ENCODE results near the gene HOXC10. TPM values are rescaled to one million over a fixed set of nuclear protein-coding genes. Genes with fewer than 3 reads are reported as not detected.

Gene HOXC10
- total RNA-seq, 2 donors from 2014 or later, result not detected

DNA sequence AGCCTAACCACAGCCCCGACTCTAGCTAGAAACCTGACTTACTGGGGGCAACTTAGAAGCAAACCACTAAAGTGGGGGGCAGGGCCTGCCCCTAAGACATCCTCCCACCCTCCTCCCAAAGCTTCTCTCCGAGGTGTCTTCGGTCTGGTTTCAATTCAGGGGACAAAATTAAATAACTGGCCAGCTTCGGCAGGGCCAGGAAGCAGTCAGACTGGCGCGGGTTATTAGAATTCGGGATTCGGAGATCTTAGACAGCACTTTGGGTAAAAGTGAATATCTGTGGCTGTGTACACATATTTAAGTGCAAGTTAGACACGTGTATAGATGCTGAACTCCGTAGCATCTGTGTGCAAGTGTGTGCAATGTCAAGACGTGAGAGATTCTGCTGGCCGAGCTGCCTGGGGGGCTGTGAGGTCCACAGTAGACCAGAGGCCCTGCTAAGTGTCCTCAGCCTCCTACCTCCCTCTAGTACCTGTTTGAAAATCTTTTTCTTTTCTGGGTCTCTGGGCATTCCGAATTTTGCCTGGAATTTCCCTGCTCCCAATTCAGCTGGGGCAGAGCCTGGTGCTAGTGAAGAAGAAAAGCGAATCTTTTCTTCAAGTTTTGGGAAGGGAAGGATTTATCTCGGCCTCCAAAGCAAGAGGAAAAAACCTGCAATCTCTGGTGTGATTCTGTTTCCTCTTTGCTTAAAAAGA lies 4.0 kb upstream of the HOXC10 start:
- Histone ChIP-seq H3K36me3 (no peaks in the 10 kb centered on the region), H3K27me3 (peaks cover 66 to 73% of the 10 kb centered on the region in 2 donors), H3K4me1 (peaks cover 0 to 20% of the 10 kb centered on the region in 2 donors), H3K9me3 (no peaks in the 10 kb centered on the region), H3K27ac (no peak overlapping the region), H3K4me3 (no peak overlapping the region)
- TF ChIP-seq, protein P1, sequence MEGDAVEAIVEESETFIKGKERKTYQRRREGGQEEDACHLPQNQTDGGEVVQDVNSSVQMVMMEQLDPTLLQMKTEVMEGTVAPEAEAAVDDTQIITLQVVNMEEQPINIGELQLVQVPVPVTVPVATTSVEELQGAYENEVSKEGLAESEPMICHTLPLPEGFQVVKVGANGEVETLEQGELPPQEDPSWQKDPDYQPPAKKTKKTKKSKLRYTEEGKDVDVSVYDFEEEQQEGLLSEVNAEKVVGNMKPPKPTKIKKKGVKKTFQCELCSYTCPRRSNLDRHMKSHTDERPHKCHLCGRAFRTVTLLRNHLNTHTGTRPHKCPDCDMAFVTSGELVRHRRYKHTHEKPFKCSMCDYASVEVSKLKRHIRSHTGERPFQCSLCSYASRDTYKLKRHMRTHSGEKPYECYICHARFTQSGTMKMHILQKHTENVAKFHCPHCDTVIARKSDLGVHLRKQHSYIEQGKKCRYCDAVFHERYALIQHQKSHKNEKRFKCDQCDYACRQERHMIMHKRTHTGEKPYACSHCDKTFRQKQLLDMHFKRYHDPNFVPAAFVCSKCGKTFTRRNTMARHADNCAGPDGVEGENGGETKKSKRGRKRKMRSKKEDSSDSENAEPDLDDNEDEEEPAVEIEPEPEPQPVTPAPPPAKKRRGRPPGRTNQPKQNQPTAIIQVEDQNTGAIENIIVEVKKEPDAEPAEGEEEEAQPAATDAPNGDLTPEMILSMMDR (IDR thresholded peaks at IDR 0.05), result no peak
- no peak for DNase-seq (ENCODE audit: low spot score)

DNA sequence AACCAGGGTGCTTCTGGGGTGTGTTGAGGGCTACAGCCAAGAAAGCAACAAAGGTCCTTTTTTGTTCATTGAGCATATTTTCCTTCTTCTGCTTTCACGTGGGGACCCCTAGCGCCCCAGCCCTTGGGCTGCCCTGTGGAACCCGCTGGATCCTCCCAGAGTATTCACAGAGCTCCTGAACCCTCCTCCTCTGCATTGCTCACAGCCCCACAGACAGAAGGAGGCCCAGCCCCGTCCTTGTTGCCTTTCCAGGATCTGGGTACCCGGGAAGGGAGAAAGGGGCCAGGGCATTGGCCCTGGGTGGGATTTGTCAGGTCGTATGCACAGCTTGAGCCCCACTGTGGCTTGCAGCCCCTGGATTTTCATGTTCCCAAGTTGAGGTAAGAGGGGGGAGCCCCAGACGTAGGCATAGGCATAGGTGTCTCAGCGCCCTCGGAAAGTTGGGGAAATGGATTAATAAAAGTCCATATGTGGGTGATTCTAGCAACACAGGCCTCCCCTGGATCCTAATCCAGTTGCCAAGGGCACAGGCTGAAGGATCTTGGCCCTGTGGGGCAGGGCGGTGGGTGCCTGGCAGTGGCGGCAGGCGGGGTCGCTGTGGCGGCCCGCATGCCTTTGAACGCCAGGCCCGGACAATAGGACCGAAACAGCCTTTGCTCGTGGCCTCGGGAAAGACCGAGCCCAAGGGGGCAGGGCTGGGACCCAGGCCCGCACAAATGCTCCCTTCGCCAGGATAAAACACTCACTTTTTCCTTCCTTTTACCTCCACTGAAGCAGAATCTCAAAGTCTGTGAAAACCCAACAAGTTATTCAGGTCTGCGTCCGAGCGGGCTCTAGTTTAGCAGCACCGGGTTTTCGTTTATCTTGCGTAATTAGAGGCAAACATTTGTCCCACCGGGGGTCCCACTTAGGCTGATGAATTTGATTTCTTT lies 3.0 kb upstream of the HOXC10 start:
- Histone ChIP-seq H3K27me3 (peaks cover 68 to 74% of the 10 kb centered on the region in 2 donors), H3K27ac (no peak overlapping the region)
- TF ChIP-seq, protein P1 (IDR thresholded peaks at IDR 0.05), result no peak

DNA sequence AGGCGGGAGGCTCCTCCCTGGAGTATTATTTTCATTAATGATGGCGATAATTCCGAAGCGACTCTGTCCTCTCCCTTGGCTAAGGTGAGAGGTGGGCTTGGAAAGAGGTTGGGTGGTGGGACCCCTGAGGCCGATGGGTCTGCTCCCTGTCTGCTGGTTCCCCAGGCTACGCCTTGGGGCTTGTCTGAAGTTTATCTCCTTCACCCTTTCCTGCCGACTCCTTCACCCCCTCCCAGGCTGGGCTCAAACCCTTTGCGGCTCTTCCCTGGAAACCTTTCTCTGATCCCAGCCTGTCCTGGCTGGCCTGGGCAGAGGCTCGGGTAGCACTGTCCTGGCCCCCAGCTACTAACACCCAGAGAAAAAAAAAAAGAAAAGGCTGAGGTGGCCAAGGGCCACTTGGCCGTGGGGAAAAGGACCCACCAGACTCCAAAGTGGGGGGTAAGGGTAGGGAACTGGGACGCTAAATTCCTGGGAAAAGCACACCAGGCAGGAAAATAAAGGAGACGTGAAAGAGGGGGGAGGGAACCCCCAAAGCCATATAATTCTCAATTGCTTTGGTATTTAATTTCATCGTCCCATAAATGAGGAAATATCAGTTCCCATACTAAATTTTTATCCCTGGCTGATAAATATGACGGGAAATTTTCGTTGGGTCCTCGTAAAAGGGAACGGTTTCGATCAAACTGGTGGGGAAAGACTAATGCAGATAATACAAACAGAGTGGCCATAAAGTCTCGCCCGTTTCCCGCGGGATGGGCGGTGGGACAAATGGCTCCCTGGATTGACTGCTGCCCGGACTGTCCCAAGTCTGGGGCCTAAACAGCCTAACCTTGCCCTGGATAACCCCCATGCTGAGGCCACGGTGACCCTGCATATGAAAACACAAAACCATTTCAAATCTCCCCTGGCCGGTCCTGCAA lies 2.0 kb upstream of the HOXC10 start:
- H3K36me3 ChIP-seq, result no peaks in the 10 kb centered on the region
- H3K27me3 ChIP-seq, result peaks cover 66 to 73% of the 10 kb centered on the region in 2 donors
- H3K4me1 ChIP-seq, result peaks cover 0 to 25% of the 10 kb centered on the region in 2 donors
- H3K27ac ChIP-seq, result no peak overlapping the region
- H3K9me3 ChIP-seq, result no peaks in the 10 kb centered on the region
- DNase-seq (ENCODE audit: low spot score), result no peak
- no peak overlapping the region for H3K4me3 ChIP-seq
- TF ChIP-seq, protein P1 (IDR thresholded peaks at IDR 0.05), result no peak

More for the DNA sequence above, 3.0 kb upstream of the HOXC10 start:
- Histone ChIP-seq H3K36me3 (no peaks in the 10 kb centered on the region), H3K4me3 (no peak overlapping the region), H3K4me1 (peaks cover 0 to 25% of the 10 kb centered on the region in 2 donors), H3K9me3 (no peaks in the 10 kb centered on the region)
- no peak for DNase-seq (ENCODE audit: low spot score)

DNA sequence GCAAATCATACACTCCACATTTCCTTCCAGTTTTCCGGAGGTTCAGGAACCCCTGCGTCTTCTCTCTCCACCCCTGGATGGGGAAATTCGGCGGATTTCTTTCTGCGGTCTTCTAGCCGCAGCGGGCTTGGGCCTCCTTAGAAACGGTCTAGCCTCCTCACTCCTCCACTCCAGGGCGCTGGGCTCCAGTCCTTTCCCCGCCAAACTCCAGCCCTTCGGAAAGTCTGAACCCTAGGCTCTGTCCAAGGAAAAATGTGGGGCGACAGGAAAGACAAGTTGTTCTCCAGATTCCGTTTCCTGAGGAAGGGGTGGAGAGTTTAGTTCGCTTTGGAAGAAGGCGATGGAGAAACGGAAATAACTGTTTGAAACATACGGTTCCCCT lies 1.4 kb upstream of the HOXC10 start:
- no peaks in the 10 kb centered on the region for H3K9me3 ChIP-seq
- no peaks in the 10 kb centered on the region for H3K36me3 ChIP-seq
- no peak overlapping the region for H3K27ac ChIP-seq
- H3K4me1 ChIP-seq, result peaks cover 0 to 25% of the 10 kb centered on the region in 2 donors
- no peak overlapping the region for H3K4me3 ChIP-seq
- TF ChIP-seq, protein P1 (IDR thresholded peaks at IDR 0.05), result no peak
- DNase-seq (ENCODE audit: low spot score), result no peak
- peaks cover 69 to 74% of the 10 kb centered on the region in 2 donors for H3K27me3 ChIP-seq

DNA sequence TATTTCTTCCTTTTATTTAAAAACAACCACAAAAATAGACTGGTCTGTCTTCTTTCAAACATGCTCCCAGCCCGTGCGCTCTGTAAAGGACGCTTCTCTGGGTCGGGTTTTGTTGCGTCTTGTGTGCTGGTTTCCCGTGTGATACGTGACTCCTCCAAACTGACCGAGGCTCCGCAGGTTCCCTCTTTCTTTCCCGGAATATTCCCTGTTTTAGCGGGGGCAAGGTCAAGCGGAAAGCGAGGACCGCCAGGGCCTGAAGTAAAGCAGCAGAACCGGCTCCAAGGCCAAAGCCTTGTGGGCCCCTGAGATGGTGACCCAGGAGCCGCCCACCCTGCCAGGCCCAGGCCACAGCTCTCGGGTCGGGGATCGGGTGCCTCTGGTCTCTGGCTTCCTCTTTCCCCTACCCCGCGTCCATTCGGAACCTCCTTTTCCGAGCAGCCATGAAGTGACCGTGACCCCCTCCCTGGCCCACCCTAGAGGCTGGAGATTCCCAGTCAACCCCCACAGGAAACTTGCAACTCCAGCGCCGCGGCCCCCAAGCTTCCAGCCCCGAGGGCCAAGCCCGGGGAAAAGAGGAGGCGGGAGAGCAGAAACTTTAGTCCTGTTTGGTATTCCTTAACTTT lies 885 bp upstream of the HOXC10 start:
- no peak for DNase-seq (ENCODE audit: low spot score)
- peaks cover 0 to 26% of the 10 kb centered on the region in 2 donors for H3K4me1 ChIP-seq
- TF ChIP-seq, protein P1 (IDR thresholded peaks at IDR 0.05), result no peak
- H3K27ac ChIP-seq, result no peak overlapping the region
- H3K9me3 ChIP-seq, result no peaks in the 10 kb centered on the region
- H3K27me3 ChIP-seq, result peaks cover 73 to 74% of the 10 kb centered on the region in 2 donors
- no peaks in the 10 kb centered on the region for H3K36me3 ChIP-seq
- H3K4me3 ChIP-seq, result no peak overlapping the region

Measured in right atrium auricular region (tissue), 2 donors.